MCF 10A (cell line): ENCODE results near the gene SSRP1. TPM values are rescaled to one million over a fixed set of nuclear protein-coding genes. Genes with fewer than 3 reads are reported as not detected.

ENCODE experiments used
- BruUV-seq: library from RNA; stranded (reverse); fragments of 400-500 nt; replicated peaks from 2 replicates; lab custom pipeline; 2021; lab: Mats Ljungman, UMichigan
- CTCF ChIA-PET: fragments of 300-600 bp; sonication (Branson Sonifier 250); formaldehyde crosslinking; extraction: SDS; loops from one replicate; lab custom pipeline; 2021; ENCODE audit warnings: antibody characterized with exemption, inconsistent platforms; lab: Yijun Ruan, JAX
- POLR2A ChIA-PET: fragments of 300-600, 350-650 bp; sonication (Branson Sonifier 250); formaldehyde crosslinking; extraction: SDS; loops from one replicate; lab custom pipeline; 2020; ENCODE audit warnings: antibody characterized with exemption, inconsistent platforms; lab: Yijun Ruan, JAX
- DNase-seq: peaks from one replicate; pipeline ENCODE4 v3.0.0-alpha.2; 2018; ENCODE audit not compliant: unreplicated experiment
- H3K27ac Mint-ChIP-seq: one replicate; pipeline ENCODE4 v1.8.0; 2022; ENCODE audit warnings: mild to moderate bottlenecking, low read depth, mixed read lengths; ENCODE audit not compliant: unreplicated experiment
- H3K27me3 Mint-ChIP-seq: one replicate; pipeline ENCODE4 v1.8.0; 2022; ENCODE audit warnings: mixed read lengths; ENCODE audit not compliant: insufficient read depth, unreplicated experiment
- H3K36me3 Mint-ChIP-seq: one replicate; pipeline ENCODE4 v1.8.0; 2022; ENCODE audit warnings: mild to moderate bottlenecking, moderate library complexity, mixed read lengths; ENCODE audit not compliant: insufficient read depth, unreplicated experiment
- H3K4me1 Mint-ChIP-seq: one replicate; pipeline ENCODE4 v1.8.0; 2022; ENCODE audit warnings: mixed read lengths; ENCODE audit not compliant: insufficient read depth, unreplicated experiment
- H3K4me3 Mint-ChIP-seq: one replicate; pipeline ENCODE4 v1.8.0; 2022; ENCODE audit warnings: mild to moderate bottlenecking, moderate library complexity, mixed read lengths; ENCODE audit not compliant: unreplicated experiment
- H3K9me3 Mint-ChIP-seq: one replicate; pipeline ENCODE4 v1.8.0; 2022; ENCODE audit warnings: mixed read lengths; ENCODE audit not compliant: unreplicated experiment
- CTCF ChIP-seq: fragments of 200-600 bp; IDR thresholded peaks from one replicate; pipeline ENCODE4 v1.8.0; 2022; ENCODE audit warnings: antibody characterized with exemption, mild to moderate bottlenecking; ENCODE audit not compliant: unreplicated experiment
- intact Hi-C: fragments of 100-400 bp; cut with micrococcal nuclease; formaldehyde crosslinking; loops from 2 replicates; pipeline ENCODE4 v1.14.1; 2022
- total RNA-seq: library from RNA; stranded (reverse); gene quantifications from 2 replicates; pipeline ENCODE4 v1.2.3, GENCODE V29; 2022

SSRP1 gene
- total RNA-seq, 1 experiment from 2014 or later: 229 TPM

- no peaks in the 10 kb centered on the region for H3K9me3 Mint-ChIP-seq
- BruUV-seq: no TSS peak
- H3K27ac Mint-ChIP-seq: no peak overlapping the region
Observed at GRCh38 chr11:57344826-57345225, 9.1 kb upstream of the SSRP1 start.

GRCh38 chr11:57343825-57344224 is 8.1 kb upstream of the SSRP1 start:
- Mint-ChIP-seq H3K27me3 (no peaks in the 10 kb centered on the region), H3K36me3 (no peaks in the 10 kb centered on the region), H3K4me1 (no peaks in the 10 kb centered on the region), H3K4me3 (no peak overlapping the region), H3K27ac (no peak overlapping the region), H3K9me3 (no peaks in the 10 kb centered on the region)
- intact Hi-C loops: loop anchor here (2.0 kb wide), 1 partner anchor 137 kb away; no protein-coding TSS in a partner anchor
- no peak for TF ChIP-seq CTCF
- CTCF ChIA-PET: interaction anchor here (0.5 to 7.0 kb wide), 13 partner anchors 10 to 1196 kb away, joined by 3 to 84 read pairs (median 4); no protein-coding TSS in a partner anchor
- DNase-seq: no peak
- BruUV-seq: no TSS peak
- POLR2A ChIA-PET: interaction anchor here (1.1 kb wide), 1 partner anchor 18 kb away, joined by 3 read pairs; no protein-coding TSS in a partner anchor

More at GRCh38 chr11:57344826-57345225, 9.1 kb upstream of the SSRP1 start:
- intact Hi-C loops: loop anchor here (1.0 to 5.0 kb wide), 7 partner anchors 112 to 1167 kb away; partner anchors contain the start of gene UBE2L6
- Mint-ChIP-seq H3K4me1 (no peaks in the 10 kb centered on the region), H3K27me3 (no peaks in the 10 kb centered on the region), H3K36me3 (no peaks in the 10 kb centered on the region), H3K4me3 (no peak overlapping the region)
- POLR2A ChIA-PET: no interaction called here
- DNase-seq: no peak
- CTCF ChIA-PET: interaction anchor here (1.4 to 7.0 kb wide), 10 partner anchors 15 to 300 kb away, joined by 3 to 84 read pairs (median 14); partner anchors contain the start of gene SLC43A1
- no peak for TF ChIP-seq CTCF

- intact Hi-C loops: no loop called here
- no TSS peak for BruUV-seq
- Mint-ChIP-seq H3K9me3 (no peaks in the 10 kb centered on the region), H3K27ac (no peak overlapping the region), H3K4me1 (no peaks in the 10 kb centered on the region), H3K27me3 (no peaks in the 10 kb centered on the region), H3K36me3 (no peaks in the 10 kb centered on the region), H3K4me3 (no peak overlapping the region)
- CTCF ChIA-PET: interaction anchor here (0.6 to 2.1 kb wide), 12 partner anchors 83 to 1234 kb away, joined by 3 to 12 read pairs (median 4); partner anchors contain the start of gene UBE2L6
- POLR2A ChIA-PET: interaction anchor here (0.7 to 1.1 kb wide), 2 partner anchors 17 kb away, joined by 3 read pairs; no protein-coding TSS in a partner anchor
- DNase-seq: no peak
- no peak for TF ChIP-seq CTCF
Observed at GRCh38 chr11:57342702-57343101, 7.0 kb upstream of the SSRP1 start.

- no peaks in the 10 kb centered on the region for H3K4me1 Mint-ChIP-seq
- no peak for DNase-seq
- intact Hi-C loops: no loop called here
- no peak for TF ChIP-seq CTCF
- H3K4me3 Mint-ChIP-seq: no peak overlapping the region
- no peaks in the 10 kb centered on the region for H3K36me3 Mint-ChIP-seq
- no TSS peak for BruUV-seq
- H3K9me3 Mint-ChIP-seq: no peaks in the 10 kb centered on the region
- no peaks in the 10 kb centered on the region for H3K27me3 Mint-ChIP-seq
- POLR2A ChIA-PET: no interaction called here
- CTCF ChIA-PET: interaction anchor here (1.0 to 1.5 kb wide), 5 partner anchors 170 to 1717 kb away, joined by 3 to 6 read pairs (median 4); no protein-coding TSS in a partner anchor
- no peak overlapping the region for H3K27ac Mint-ChIP-seq
Observed at GRCh38 chr11:57341250-57341808, 5.6 kb upstream of the SSRP1 start.
